Liver (tissue), 9 donors: Measurements from ENCODE around the gene VGLL3. TPM values are rescaled to one million over a fixed set of nuclear protein-coding genes. Genes with fewer than 3 reads are reported as not detected.

Experiments used
- DNase-seq: peaks from one replicate; pipeline ENCODE4 v3.0.0-alpha.2; 2017; ENCODE audit warnings: low spot score
- H3K27ac ChIP-seq, 2 donors: one replicate each; pipeline ENCODE4 v1.7.0; 2013; ENCODE audit warnings: inconsistent platforms in 2 of 2, low read length in 2 of 2, control low read depth in 1 of 2, low read depth in 1 of 2, mild to moderate bottlenecking in 1 of 2
- H3K27me3 ChIP-seq, 4 donors: one replicate each; pipeline versions ENCODE4 v1.6.1 to v1.7.0; 2013; ENCODE audit warnings: low read length in 3 of 4, inconsistent platforms in 1 of 4, mild to moderate bottlenecking in 1 of 4, moderate library complexity in 1 of 4; ENCODE audit not compliant: control insufficient read depth in 4 of 4, insufficient read depth in 4 of 4
- H3K36me3 ChIP-seq, 4 donors: one replicate each; pipeline versions ENCODE4 v1.6.1 to v1.7.0; 2013; ENCODE audit warnings: low read length in 3 of 4, mild to moderate bottlenecking in 3 of 4, low read depth in 1 of 4, moderate library complexity in 1 of 4; ENCODE audit not compliant: control insufficient read depth in 4 of 4, insufficient read depth in 3 of 4
- H3K4me1 ChIP-seq, 4 donors: one replicate each; pipeline versions ENCODE4 v1.6.1 to v1.7.0; 2013; ENCODE audit warnings: low read length in 3 of 4, mild to moderate bottlenecking in 3 of 4, moderate library complexity in 1 of 4; ENCODE audit not compliant: control insufficient read depth in 4 of 4, insufficient read depth in 4 of 4
- H3K4me3 ChIP-seq, 3 donors: one replicate each; pipeline versions ENCODE4 v1.6.1 to v1.7.0; 2013; ENCODE audit warnings: low read length in 3 of 3, control low read depth in 1 of 3, low read depth in 1 of 3, mild to moderate bottlenecking in 1 of 3
- H3K9ac ChIP-seq, 2 donors: one replicate each; pipeline ENCODE4 v1.7.0; 2013; ENCODE audit warnings: low read length in 2 of 2, mild to moderate bottlenecking in 2 of 2, moderate library complexity in 2 of 2, control low read depth in 1 of 2, low read depth in 1 of 2
- H3K9me3 ChIP-seq, 4 donors: one replicate each; pipeline versions ENCODE4 v1.6.1 to v1.7.0; 2013; ENCODE audit warnings: low read length in 3 of 4; ENCODE audit not compliant: control insufficient read depth in 4 of 4
- CTCF ChIP-seq: fragments of 150-350 bp; IDR thresholded peaks from 2 replicates; pipeline ENCODE4 v1.5.1; 2017; ENCODE audit warnings: improper control_type of control experiment, low read depth, low read length; ENCODE audit not compliant: missing input control
- EGR1 ChIP-seq, 2 donors: IDR thresholded peaks; 2 replicates each; pipeline ENCODE4 v1.6.1; 2016 to 2018; ENCODE audit warnings: antibody characterized with exemption in 2 of 2, low read depth in 2 of 2
- FOXA1 ChIP-seq: IDR thresholded peaks from 2 replicates; pipeline ENCODE4 v1.6.1; 2016; ENCODE audit warnings: antibody characterized with exemption
- MAX ChIP-seq: IDR thresholded peaks from 2 replicates; pipeline ENCODE4 v1.6.1; 2016; ENCODE audit warnings: antibody characterized with exemption
- REST ChIP-seq: IDR thresholded peaks from 2 replicates; pipeline ENCODE4 v1.6.1; 2016; ENCODE audit warnings: antibody characterized with exemption, mild to moderate bottlenecking
- ZBTB33 ChIP-seq: IDR thresholded peaks from 2 replicates; pipeline ENCODE4 v1.6.1; 2016; ENCODE audit warnings: antibody characterized with exemption
- WGBS: extraction: QIAGEN DNeasy Blood & Tissue Kit; methylation state at CpG from one replicate; pipeline ENCODE4 v1.1.7; 2013; 5-methylcytosine and 5-hydroxymethylcytosine counted together
- polyA plus RNA-seq, 2 donors: library from polyadenylated mRNA; stranded (reverse) in 1 of 2; unstranded in 1 of 2; fragments of 200-250 nt in 1 of 2; fragments of >200 nt in 1 of 2; fragmentation: Nextera tagmentation in 1 of 2; extraction: Ambion mirVana in 1 of 2; gene quantifications; one replicate each; pipeline versions ENCODE4 v1.2.1 to v1.2.3, GENCODE V29; 2013 to 2015
- total RNA-seq, 2 donors: library from RNA; depleted of rRNA; stranded (reverse); fragments of >200 nt; gene quantifications; one replicate each; pipeline ENCODE4 v1.2.3, GENCODE V29; 2014
- donor health status: healthy.
- donor health status: healthy.
- donor health status: healthy.
- donor health status: healthy.
- donor health status: healthy.

The VGLL3 gene
- total and polyA plus RNA-seq, 4 donors = 0.08 to 1.3 (median 0.63) TPM

GRCh38 chr3:86923071-86923491 is 67.9 kb downstream of the VGLL3 start (continued):
- no peak for TF ChIP-seq CTCF
- no peak for TF ChIP-seq REST

- no peaks in the 10 kb centered on the region for H3K36me3 ChIP-seq
- H3K9me3 ChIP-seq = no peaks in the 10 kb centered on the region
- WGBS = 42% methylated on average over 1 of the region's 1 CpG
- TF ChIP-seq REST (no peak), FOXA1 (no peak), MAX (no peak), ZBTB33 (no peak), EGR1 (IDR thresholded peaks at IDR 0.05; ENCODE audit: low read depth in 2 of 2) (no peak)
- H3K27ac ChIP-seq = no peak overlapping the region
- no peak overlapping the region for H3K9ac ChIP-seq
- no peaks in the 10 kb centered on the region for H3K4me1 ChIP-seq
- no peak for DNase-seq
- no peaks in the 10 kb centered on the region for H3K27me3 ChIP-seq
- no peak overlapping the region for H3K4me3 ChIP-seq
These were observed 68.8 kb downstream of the VGLL3 start for GRCh38 chr3:86921971-86922680.
